A549 (cell line): ENCODE measurements around the gene FAM78B. TPM values are rescaled to one million over a fixed set of nuclear protein-coding genes. Genes with fewer than 3 reads are reported as not detected.

Source experiments
- ATAC-seq, 2 experiments: fragments of 200-7000 bp in 1 of 2; fragments of >200 bp in 1 of 2; cut with Nextera tagmentation in 1 of 2; cut with Tn5 transposase in 1 of 2; 3 replicates each; pipeline versions ENCODE4 v1.8.0 to v1.9.1; 2018 to 2020; ENCODE audit warnings: mild to moderate bottlenecking in 1 of 2, moderate library complexity in 1 of 2
- CTCF ChIA-PET: fragments of 300-600 bp; sonication (Branson Sonifier 250); formaldehyde crosslinking; extraction: SDS; loops from one replicate; lab custom pipeline; 2021; ENCODE audit warnings: antibody characterized with exemption, inconsistent platforms; lab: Yijun Ruan, JAX
- POLR2A ChIA-PET: fragments of 350-600 bp; formaldehyde crosslinking; extraction: SDS; loops from one replicate; lab custom pipeline; 2021; ENCODE audit warnings: antibody characterized with exemption, inconsistent platforms; lab: Yijun Ruan, JAX
- DNase-seq, 2 experiments: peaks; one replicate each; pipeline versions ENCODE4 v3.0.0 to v3.0.0-alpha.2; 2011 to 2016; ENCODE audit warnings: low read depth in 1 of 2, low spot score in 1 of 2
- FAIRE-seq: peaks from 2 replicates; lab custom pipeline; 2011; peaks lifted over from hg19 to GRCh38; lab: Jason Lieb, UNC
- H3K27ac ChIP-seq, 2 experiments: fragments of >200 bp; sonication (Bioruptor Twin); formaldehyde crosslinking; 3 replicates each; pipeline ENCODE4 v1.5.1; 2016 to 2017
- H3K4me1 ChIP-seq: fragments of >200 bp; sonication (Bioruptor Twin); formaldehyde crosslinking; 3 replicates; pipeline ENCODE4 v1.6.1; 2016
- H3K4me2 ChIP-seq: fragments of >200 bp; sonication (Bioruptor Twin); formaldehyde crosslinking; 3 replicates; pipeline ENCODE4 v1.6.1; 2016
- H3K4me3 ChIP-seq: fragments of >200 bp; sonication (Bioruptor Twin); formaldehyde crosslinking; 3 replicates; pipeline ENCODE4 v1.5.1; 2016
- H3K9me3 ChIP-seq: fragments of >200 bp; sonication (Bioruptor Twin); formaldehyde crosslinking; 3 replicates; pipeline ENCODE4 v1.6.1; 2016
- BHLHE40 ChIP-seq: IDR thresholded peaks from 2 replicates; pipeline ENCODE4 v1.6.1; 2012; ENCODE audit warnings: low read depth, low read length, inconsistent platforms
- CEBPB ChIP-seq, 2 experiments: fragments of >200 bp in 1 of 2; sonication (Bioruptor Twin) in 1 of 2; formaldehyde crosslinking in 1 of 2; IDR thresholded peaks; 2 replicates each; pipeline ENCODE4 v1.6.1; 2012 to 2016
- CHD4 ChIP-seq: fragments of 200-600 bp; sonication (generic); IDR thresholded peaks from 2 replicates; pipeline ENCODE4 v1.6.1; 2016; ENCODE audit warnings: antibody characterized with exemption, mild to moderate bottlenecking, borderline replicate concordance
- HOXB13 ChIP-seq: fragments of 250-450 bp; sonication (Bioruptor Pico); IDR thresholded peaks from 2 replicates; pipeline ENCODE4 v1.5.0; 2020; ENCODE audit warnings: low read depth, mild to moderate bottlenecking, moderate library complexity
- HOXB5 ChIP-seq: fragments of 250-450 bp; sonication (Bioruptor Pico); IDR thresholded peaks from 2 replicates; pipeline ENCODE4 v1.5.0; 2020; ENCODE audit warnings: mild to moderate bottlenecking, moderate library complexity
- KDM5A ChIP-seq: fragments of 200-600 bp; sonication (generic); IDR thresholded peaks from 2 replicates; pipeline ENCODE4 v1.6.1; 2016; ENCODE audit warnings: antibody characterized with exemption, mild to moderate bottlenecking
- MAFK ChIP-seq: fragments of 450-650 bp; IDR thresholded peaks from 2 replicates; pipeline ENCODE4 v1.6.1; 2014; ENCODE audit not compliant: partially characterized antibody
- PBX3 ChIP-seq: IDR thresholded peaks from 2 replicates; pipeline ENCODE4 v1.6.1; 2012
- PHF8 ChIP-seq: fragments of 200-600 bp; sonication (generic); IDR thresholded peaks from 2 replicates; pipeline ENCODE4 v1.6.1; 2016; ENCODE audit warnings: low read depth, mild to moderate bottlenecking, antibody characterized with exemption, moderate library complexity, borderline replicate concordance
- POLR2A ChIP-seq: IDR thresholded peaks from 2 replicates; pipeline ENCODE4 v1.6.1; 2012; ENCODE audit warnings: mild to moderate bottlenecking, low read length
- POLR2AphosphoS2 ChIP-seq: conservative IDR thresholded peaks from 2 replicates; pipeline ENCODE4 v1.6.1; 2012; ENCODE audit warnings: low read length, improper control_type of control experiment, inconsistent platforms
- REST ChIP-seq: fragments of 200-600 bp; sonication (generic); IDR thresholded peaks from 2 replicates; pipeline ENCODE4 v1.6.1; 2016; ENCODE audit warnings: antibody characterized with exemption, mild to moderate bottlenecking, moderate library complexity
- RNF2 ChIP-seq: fragments of 200-600 bp; sonication (generic); IDR thresholded peaks from 2 replicates; pipeline ENCODE4 v1.6.1; 2016; ENCODE audit warnings: low read depth, mild to moderate bottlenecking, antibody characterized with exemption, moderate library complexity, borderline replicate concordance
- WGBS: methylation state at CpG from one replicate; pipeline ENCODE4 v1.1.6; 2017; ENCODE audit errors: missing lambda C conversion rate; 5-methylcytosine and 5-hydroxymethylcytosine counted together
- polyA plus RNA-seq, 4 experiments: library from polyadenylated mRNA; depleted of rRNA in 3 of 4; stranded (reverse); fragments of >200 nt; fragmentation: RNase III in 1 of 4; extraction: RNeasy Plus Mini Kit Qiagen cat#74134 plus additional on column Dnase treatment in 1 of 4; gene quantifications; 2 replicates in 3 of 4; 3 replicates in 1 of 4; pipeline ENCODE4 v1.2.3, GENCODE V29; 2011 to 2017

The FAM78B gene
- polyA plus RNA-seq, 2 of the 4 experiments (the other 2 are of a cell fraction) = 0.13 to 0.34 TPM

GRCh38 chr1:166200743-166201142 is 33.9 kb upstream of the FAM78B start:
- Histone ChIP-seq H3K4me1 (no peaks in the 10 kb centered on the region), H3K4me3 (no peak overlapping the region), H3K27ac (no peak overlapping the region), H3K9me3 (no peaks in the 10 kb centered on the region), H3K4me2 (no peak overlapping the region)
- WGBS = 0% methylated on average over 2 of the region's 2 CpGs
- ChIA-PET CTCF (no interaction called here), POLR2A (no interaction called here)
- TF ChIP-seq MAFK (peak; percentile 48), BHLHE40 (no peak)
- no peak for ATAC-seq
- DNase-seq = no peak
- FAIRE-seq = no peak

GRCh38 chr1:166197597-166197996 is 30.8 kb upstream of the FAM78B start:
- Histone ChIP-seq H3K4me2 (no peak overlapping the region), H3K4me3 (no peak overlapping the region), H3K4me1 (no peaks in the 10 kb centered on the region), H3K27ac (no peak overlapping the region), H3K9me3 (no peaks in the 10 kb centered on the region)
- ChIA-PET CTCF (no interaction called here), POLR2A (no interaction called here)
- no peak for FAIRE-seq
- no peak for DNase-seq
- 0% methylated on average over 1 of the region's 1 CpG for WGBS
- TF ChIP-seq HOXB13 (no peak), HOXB5 (no peak), KDM5A (no peak), CHD4 (no peak), RNF2 (no peak)
- no peak for ATAC-seq

GRCh38 chr1:166197141-166197540 is 30.3 kb upstream of the FAM78B start:
- DNase-seq (no peak), ATAC-seq (0 out of 6 replicates have a peak, but pooled peaks of 1 of the 2 experiments have one; percentile 34), FAIRE-seq (no peak)
- CTCF ChIA-PET = no interaction called here
- TF ChIP-seq PBX3 (no peak), POLR2AphosphoS2 (no peak), REST (no peak), PHF8 (no peak), CEBPB (IDR thresholded peaks at IDR 0.05) (peak; percentile 8 to 29; a peak in 1 of 4 replicates)
- Histone ChIP-seq H3K4me2 (no peak overlapping the region), H3K9me3 (no peaks in the 10 kb centered on the region), H3K4me3 (no peak overlapping the region), H3K4me1 (no peaks in the 10 kb centered on the region), H3K27ac (no peak overlapping the region)
- POLR2A ChIA-PET = no interaction called here
- WGBS = 46% methylated on average over 1 of the region's 1 CpG

- DNase-seq = no peak
- H3K9me3 ChIP-seq = no peaks in the 10 kb centered on the region
- H3K27ac ChIP-seq = no peak overlapping the region
- TF ChIP-seq POLR2A (no peak), REST (peak; percentile 81; the same call in 1 of the 2 replicates)
- TF ChIP-seq, all 56 proteins: peak for 1
- H3K4me3 ChIP-seq = no peak overlapping the region
- ChIA-PET CTCF (no interaction called here), POLR2A (no interaction called here)
- H3K4me1 ChIP-seq = no peaks in the 10 kb centered on the region
- WGBS = 0% methylated on average over 5 of the region's 5 CpGs
- ATAC-seq (no peak), FAIRE-seq (no peak)
- H3K4me2 ChIP-seq = no peak overlapping the region
Observed at GRCh38 chr1:166193057-166193698, 26.4 kb upstream of the FAM78B start.
